ENCODE data around the gene TMEM258. TPM values are rescaled to one million over a fixed set of nuclear protein-coding genes. Genes with fewer than 3 reads are reported as not detected.

TMEM258 gene
- polyA plus RNA-seq, 2 of the 4 experiments (the other 2 are of a cell fraction): 257 to 280 TPM

GRCh38 chr11:61803889-61804647 lies 11.7 kb upstream of the TMEM258 start:
- ATAC-seq (no peak), DNase-seq (ENCODE audit: low read depth in 1 of 2, low spot score in 1 of 2) (no peak), FAIRE-seq (no peak)
- whole genome bisulfite sequencing (ENCODE audit: missing lambda C conversion rate): 93% methylated on average over 3 of the region's 3 CpGs
- TF ChIP-seq SREBF2 (IDR thresholded peaks at IDR 0.05): no peak
- TF ChIP-seq EHF (CRISPR knock-in tag; IDR thresholded peaks at IDR 0.05): no peak
- TF ChIP-seq ZC3H11A (IDR thresholded peaks at IDR 0.05): no peak
- TF ChIP-seq JUNB (IDR thresholded peaks at IDR 0.05): no peak
- TF ChIP-seq CEBPB (IDR thresholded peaks at IDR 0.05): no peak
- TF ChIP-seq EP300 (IDR thresholded peaks at IDR 0.05): no peak
- no peak for TF ChIP-seq E2F6 (IDR thresholded peaks at IDR 0.05; ENCODE audit: borderline replicate concordance, low read depth)
- no peak for TF ChIP-seq BCL3 (IDR thresholded peaks at IDR 0.05)
- TF ChIP-seq ZFP36 (IDR thresholded peaks at IDR 0.05; ENCODE audit: borderline replicate concordance, partially characterized antibody): no peak
- TF ChIP-seq NFE2L2 (conservative IDR thresholded peaks at IDR 0.05; ENCODE audit: low read length): no peak
- no peak for TF ChIP-seq HMGXB4 (CRISPR knock-in tag; IDR thresholded peaks at IDR 0.05; ENCODE audit: borderline replicate concordance)
- no peak for TF ChIP-seq POLR2A (IDR thresholded peaks at IDR 0.05; ENCODE audit: low read length)
- no peak for TF ChIP-seq FOSL2 (IDR thresholded peaks at IDR 0.05)
- TF ChIP-seq FOSL2 (CRISPR knock-in tag; IDR thresholded peaks at IDR 0.05): no peak
- no peak for TF ChIP-seq ELK1 (IDR thresholded peaks at IDR 0.05; ENCODE audit: low read depth, low read length)
- no peak for TF ChIP-seq FOSB (CRISPR knock-in tag; IDR thresholded peaks at IDR 0.05)
- TF ChIP-seq BHLHE40 (IDR thresholded peaks at IDR 0.05; ENCODE audit: low read depth, low read length): no peak
- no peak for TF ChIP-seq TP53 (CRISPR knock-in tag; IDR thresholded peaks at IDR 0.05)
- no peak overlapping the region for H3K4me3 ChIP-seq
- no peaks in the 10 kb centered on the region for H3K9me3 ChIP-seq
- POLR2A ChIA-PET: interaction anchor here (1.7 kb wide), 1 partner anchor 11 kb away, joined by 8 read pairs; no protein-coding TSS in a partner anchor
- H3K4me1 ChIP-seq: peaks cover 32% of the 10 kb centered on the region
- CTCF ChIA-PET: interaction anchor here (0.6 to 2.7 kb wide), 9 partner anchors 10 to 304 kb away, joined by 3 to 10 read pairs (median 4); partner anchors contain the start of gene FADS1
- no peak overlapping the region for H3K27ac ChIP-seq
- H3K4me2 ChIP-seq: no peak overlapping the region

GRCh38 chr11:61802605-61803004 lies 10.2 kb upstream of the TMEM258 start:
- no peaks in the 10 kb centered on the region for H3K9me3 ChIP-seq
- WGBS (ENCODE audit: missing lambda C conversion rate): 89% methylated on average over 6 of the region's 6 CpGs
- no peak overlapping the region for H3K4me3 ChIP-seq
- peaks cover 32% of the 10 kb centered on the region for H3K4me1 ChIP-seq
- POLR2A ChIA-PET: no interaction called here
- H3K4me2 ChIP-seq: no peak overlapping the region
- 0 out of 6 replicates have a peak overlapping the region, but pooled peaks of 1 of the 2 experiments have one; percentile 27 for H3K27ac ChIP-seq
- CTCF ChIA-PET: interaction anchor here (1.5 to 7.6 kb wide), 6 partner anchors 13 to 306 kb away, joined by 4 to 95 read pairs (median 13); partner anchors contain the start of gene FADS1
- DNase-seq (ENCODE audit: low read depth in 1 of 2, low spot score in 1 of 2) (no peak), ATAC-seq (no peak), FAIRE-seq (no peak)
- no peak for TF ChIP-seq PBX3 (IDR thresholded peaks at IDR 0.05)
- TF ChIP-seq MYC (IDR thresholded peaks at IDR 0.05; ENCODE audit: borderline replicate concordance, low read length): no peak
- no peak for TF ChIP-seq HMGXB4 (CRISPR knock-in tag; IDR thresholded peaks at IDR 0.05; ENCODE audit: borderline replicate concordance)
- no peak for TF ChIP-seq FOSL2 (IDR thresholded peaks at IDR 0.05)
- no peak for TF ChIP-seq FOSL2 (CRISPR knock-in tag; IDR thresholded peaks at IDR 0.05)
- TF ChIP-seq EP300 (IDR thresholded peaks at IDR 0.05): no peak
- TF ChIP-seq RNF2 (IDR thresholded peaks at IDR 0.05; ENCODE audit: borderline replicate concordance, low read depth): no peak
- TF ChIP-seq TP53 (CRISPR knock-in tag; IDR thresholded peaks at IDR 0.05): no peak
- no peak for TF ChIP-seq BHLHE40 (IDR thresholded peaks at IDR 0.05; ENCODE audit: low read depth, low read length)

All from A549 (cell line).